CD4-positive, CD25-positive, alpha-beta regulatory T cell (primary cell): ENCODE measurements around the gene UGT1A7. TPM values are rescaled to one million over a fixed set of nuclear protein-coding genes. Genes with fewer than 3 reads are reported as not detected.
"Not testable (repeated sequence)": the region's sequence is repeated elsewhere in the genome, so short reads cannot be mapped to it uniquely, and the experiment has no call there.

ENCODE experiments used
- ATAC-seq, 2 donors: fragments of 150-1000 bp; cut with Tn5 transposase; one replicate each; pipeline ENCODE4 v1.10.0; 2021; ENCODE audit warnings: low read depth in 2 of 2, moderate number of reproducible peaks in 2 of 2, moderate library complexity in 1 of 2
- DNase-seq, 3 donors: peaks; one replicate each; pipeline versions ENCODE4 v3.0.0 to v3.0.0-alpha.2; 2012 to 2022; ENCODE audit warnings: mixed read lengths in 1 of 3
- H3K27ac ChIP-seq: one replicate; pipeline ENCODE4 v1.7.0; 2013; ENCODE audit warnings: mild to moderate bottlenecking, low read length; ENCODE audit not compliant: insufficient read depth, poor library complexity, severe bottlenecking
- H3K27me3 ChIP-seq: one replicate; pipeline ENCODE4 v1.7.0; 2013; ENCODE audit warnings: low read length; ENCODE audit not compliant: control insufficient read depth, insufficient read depth
- H3K36me3 ChIP-seq: one replicate; pipeline ENCODE4 v1.7.0; 2013; ENCODE audit warnings: mild to moderate bottlenecking, low read length, moderate library complexity; ENCODE audit not compliant: control insufficient read depth, insufficient read depth
- H3K4me1 ChIP-seq: 2 replicates; pipeline ENCODE4 v1.7.0; 2013; ENCODE audit warnings: mild to moderate bottlenecking, low read length; ENCODE audit not compliant: insufficient read depth, control insufficient read depth, poor library complexity, severe bottlenecking
- H3K4me3 ChIP-seq: one replicate; pipeline ENCODE4 v1.7.0; 2013; ENCODE audit warnings: low read depth, mild to moderate bottlenecking, low read length, moderate library complexity
- H3K9me3 ChIP-seq, 2 experiments: 1 replicate in 1 of 2; 2 replicates in 1 of 2; pipeline ENCODE4 v1.7.0; 2013; ENCODE audit warnings: low read length in 2 of 2, mild to moderate bottlenecking in 1 of 2, moderate library complexity in 1 of 2; ENCODE audit not compliant: control insufficient read depth in 2 of 2
- H3K27ac Mint-ChIP-seq, 3 donors: one replicate each; pipeline ENCODE4 v1.8.0; 2020 to 2022; ENCODE audit warnings: mild to moderate bottlenecking in 3 of 3, mixed read lengths in 3 of 3, moderate library complexity in 2 of 3
- H3K27me3 Mint-ChIP-seq: one replicate; pipeline ENCODE4 v1.8.0; 2022; ENCODE audit warnings: mild to moderate bottlenecking, mixed read lengths
- H3K36me3 Mint-ChIP-seq: one replicate; pipeline ENCODE4 v1.8.0; 2020; ENCODE audit warnings: mixed read lengths
- H3K4me1 Mint-ChIP-seq, 4 donors: one replicate each; pipeline ENCODE4 v1.8.0; 2020 to 2022; ENCODE audit warnings: mixed read lengths in 4 of 4, mild to moderate bottlenecking in 1 of 4
- H3K4me3 Mint-ChIP-seq, 4 donors: one replicate each; pipeline ENCODE4 v1.8.0; 2020 to 2022; ENCODE audit warnings: mild to moderate bottlenecking in 4 of 4, mixed read lengths in 4 of 4, moderate library complexity in 3 of 4
- H3K9me3 Mint-ChIP-seq, 7 donors: one replicate each; pipeline ENCODE4 v1.8.0; 2020 to 2022; ENCODE audit warnings: mixed read lengths in 7 of 7, mild to moderate bottlenecking in 3 of 7, moderate library complexity in 2 of 7
- polyA plus RNA-seq, 4 donors: library from polyadenylated mRNA; unstranded; fragments of 300-500 nt; fragmentation: Illumina TruSeq; gene quantifications; one replicate each; pipeline ENCODE4 v1.2.3, GENCODE V29; 2021
- total RNA-seq: library from RNA; stranded (reverse); gene quantifications from one replicate; pipeline ENCODE4 v1.2.3, GENCODE V29; 2022

The UGT1A7 gene
- total and polyA plus RNA-seq, 5 donors from 2014 or later = not detected

DNA sequence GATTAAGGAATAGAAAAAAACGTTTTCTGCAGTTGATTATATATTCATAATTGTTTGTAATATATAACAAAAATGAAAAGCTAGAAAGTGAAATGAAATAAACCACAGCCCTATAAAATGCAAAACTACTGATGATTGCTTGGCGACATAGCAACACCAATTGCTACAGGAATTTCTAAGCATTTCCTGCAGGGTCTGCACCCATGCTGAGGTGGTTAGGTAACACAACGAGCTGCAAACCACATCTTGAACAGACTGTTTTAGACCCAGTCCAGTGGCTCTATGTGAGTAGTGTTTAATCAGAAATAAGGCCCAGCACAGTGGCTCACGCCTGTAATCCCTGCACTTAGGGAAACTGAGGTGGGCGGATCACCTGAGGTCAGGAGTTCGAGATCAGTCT is 27.2 kb upstream of the UGT1A7 start:
- H3K27ac Mint-ChIP-seq = no peak overlapping the region
- no peaks in the 10 kb centered on the region for H3K4me1 Mint-ChIP-seq
- Histone ChIP-seq H3K27ac (no peak overlapping the region), H3K4me1 (no peaks in the 10 kb centered on the region), H3K9me3 (no peaks in the 10 kb centered on the region), H3K36me3 (no peaks in the 10 kb centered on the region), H3K27me3 (no peaks in the 10 kb centered on the region), H3K4me3 (no peak overlapping the region)
- H3K36me3 Mint-ChIP-seq = no peaks in the 10 kb centered on the region
- H3K9me3 Mint-ChIP-seq = no peaks in the 10 kb centered on the region
- no peak overlapping the region for H3K4me3 Mint-ChIP-seq
- ATAC-seq (no peak), DNase-seq (no peak)
- peaks cover 50% of the 10 kb centered on the region for H3K27me3 Mint-ChIP-seq

DNA sequence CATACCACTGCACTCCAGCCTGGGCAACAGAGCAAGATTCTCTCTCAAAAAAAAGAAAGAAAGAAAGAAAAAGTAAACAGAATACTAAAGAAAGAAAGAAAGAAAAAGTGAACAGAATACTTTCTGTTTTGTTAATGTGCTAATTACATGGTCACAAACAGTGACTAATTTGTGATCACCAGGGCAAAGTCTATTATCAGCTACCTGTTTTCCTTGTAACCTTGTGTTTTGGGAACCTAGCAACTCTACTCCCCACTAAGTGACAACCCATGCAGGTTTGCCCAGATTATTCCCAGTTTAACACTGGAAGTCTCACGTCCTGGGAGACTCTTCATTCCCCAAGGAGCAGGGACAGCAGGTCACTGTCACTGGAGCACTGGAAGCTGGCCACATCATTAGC is 26.7 kb upstream of the UGT1A7 start:
- Mint-ChIP-seq H3K27ac (no peak overlapping the region), H3K4me1 (no peaks in the 10 kb centered on the region), H3K4me3 (no peak overlapping the region), H3K9me3 (no peaks in the 10 kb centered on the region), H3K36me3 (no peaks in the 10 kb centered on the region), H3K27me3 (peaks cover 50% of the 10 kb centered on the region)
- no peaks in the 10 kb centered on the region for H3K36me3 ChIP-seq
- ATAC-seq (no peak), DNase-seq (no peak)
- H3K27me3 ChIP-seq = peaks cover 3% of the 10 kb centered on the region
- no peak overlapping the region for H3K4me3 ChIP-seq
- H3K27ac ChIP-seq = no peak overlapping the region
- no peaks in the 10 kb centered on the region for H3K9me3 ChIP-seq
- H3K4me1 ChIP-seq = no peaks in the 10 kb centered on the region

DNA sequence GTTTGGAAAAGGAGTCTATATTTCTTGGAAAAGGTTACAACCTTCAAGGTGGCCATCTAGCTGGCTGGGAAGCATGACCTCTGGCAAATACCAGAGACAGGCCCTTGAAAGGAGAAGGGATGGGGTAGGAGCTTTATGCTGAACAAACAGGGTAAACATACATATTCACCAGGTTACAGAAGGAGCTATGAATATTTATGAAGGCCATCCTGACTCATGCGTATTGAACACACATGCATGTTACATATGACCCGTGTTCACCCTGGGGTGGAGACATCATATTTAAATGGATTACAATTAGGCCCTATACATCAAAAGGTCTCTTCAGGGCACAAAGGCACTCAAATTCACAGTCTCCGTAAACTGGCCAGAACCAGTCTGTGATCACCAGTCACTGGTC is 25.8 kb upstream of the UGT1A7 start:
- peaks cover 42% of the 10 kb centered on the region for H3K27me3 Mint-ChIP-seq
- H3K9me3 Mint-ChIP-seq, H3K4me3 ChIP-seq, H3K36me3 ChIP-seq, H3K9me3 ChIP-seq, H3K27me3 ChIP-seq, H3K27ac ChIP-seq, H3K27ac Mint-ChIP-seq, H3K4me3 Mint-ChIP-seq, H3K36me3 Mint-ChIP-seq, H3K4me1 Mint-ChIP-seq, DNase-seq, H3K4me1 ChIP-seq, ATAC-seq: not testable (repeated sequence)

DNA sequence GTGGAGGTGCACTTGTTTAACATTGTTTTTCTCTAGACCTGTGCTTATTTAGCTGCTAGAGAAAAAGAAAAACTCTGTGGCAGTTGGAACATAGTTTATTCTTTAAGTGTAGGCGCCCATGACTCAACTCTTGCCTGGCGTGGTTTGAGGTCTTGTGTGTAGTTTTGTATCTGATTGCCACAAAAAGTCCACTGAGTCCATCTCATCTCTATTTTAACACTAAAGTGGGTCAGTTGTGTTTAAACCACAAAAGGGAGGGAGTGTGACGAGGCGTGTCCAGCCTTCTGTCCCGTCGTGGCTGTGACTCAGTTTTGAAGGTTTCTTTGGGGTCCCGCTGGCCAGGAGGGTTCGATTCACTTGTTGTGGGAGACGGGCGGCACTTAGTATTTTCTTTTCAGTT is 25.3 kb upstream of the UGT1A7 start:
- no peaks in the 10 kb centered on the region for H3K9me3 Mint-ChIP-seq
- peaks cover 41% of the 10 kb centered on the region for H3K27me3 Mint-ChIP-seq

DNA sequence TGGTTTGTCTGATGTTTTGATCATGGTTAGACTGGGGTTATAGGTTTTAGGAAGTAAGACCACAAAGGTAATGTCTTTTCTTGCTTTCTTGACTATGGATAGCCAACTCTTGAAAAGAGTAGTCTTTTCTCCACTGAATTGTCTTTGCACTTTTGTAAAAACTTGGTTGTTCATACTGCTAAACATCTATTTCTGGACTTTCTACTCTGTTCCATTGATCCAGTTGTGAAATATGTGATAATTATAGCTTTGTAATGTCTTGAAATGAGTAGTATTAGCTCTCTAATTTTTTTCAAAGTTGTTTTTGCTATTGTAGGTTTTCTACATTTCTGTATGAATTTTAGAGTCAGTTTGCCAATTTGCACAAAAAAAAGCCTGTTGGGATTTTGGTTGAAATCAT is 23.1 kb upstream of the UGT1A7 start:
- H3K36me3 Mint-ChIP-seq = no peaks in the 10 kb centered on the region
- DNase-seq = no peak
- Histone ChIP-seq H3K27me3 (peaks cover 5% of the 10 kb centered on the region), H3K9me3 (no peaks in the 10 kb centered on the region), H3K4me1 (no peaks in the 10 kb centered on the region), H3K36me3 (no peaks in the 10 kb centered on the region), H3K4me3 (no peak overlapping the region), H3K27ac (no peak overlapping the region)
- H3K9me3 Mint-ChIP-seq = peaks cover 0 to 3% (median 0%) of the 10 kb centered on the region in 7 donors
- no peak overlapping the region for H3K27ac Mint-ChIP-seq
- no peaks in the 10 kb centered on the region for H3K4me1 Mint-ChIP-seq
- peaks cover 38% of the 10 kb centered on the region for H3K27me3 Mint-ChIP-seq
- no peak for ATAC-seq
- no peak overlapping the region for H3K4me3 Mint-ChIP-seq

More for the DNA sequence above, 25.3 kb upstream of the UGT1A7 start:
- DNase-seq = no peak
- H3K36me3 Mint-ChIP-seq = no peaks in the 10 kb centered on the region
- Histone ChIP-seq H3K36me3 (no peaks in the 10 kb centered on the region), H3K4me1 (no peaks in the 10 kb centered on the region), H3K27ac (no peak overlapping the region), H3K9me3 (no peaks in the 10 kb centered on the region), H3K4me3 (no peak overlapping the region), H3K27me3 (peaks cover 5% of the 10 kb centered on the region)
- no peak for ATAC-seq
- no peak overlapping the region for H3K4me3 Mint-ChIP-seq
- H3K4me1 Mint-ChIP-seq = no peaks in the 10 kb centered on the region
- no peak overlapping the region for H3K27ac Mint-ChIP-seq

DNA sequence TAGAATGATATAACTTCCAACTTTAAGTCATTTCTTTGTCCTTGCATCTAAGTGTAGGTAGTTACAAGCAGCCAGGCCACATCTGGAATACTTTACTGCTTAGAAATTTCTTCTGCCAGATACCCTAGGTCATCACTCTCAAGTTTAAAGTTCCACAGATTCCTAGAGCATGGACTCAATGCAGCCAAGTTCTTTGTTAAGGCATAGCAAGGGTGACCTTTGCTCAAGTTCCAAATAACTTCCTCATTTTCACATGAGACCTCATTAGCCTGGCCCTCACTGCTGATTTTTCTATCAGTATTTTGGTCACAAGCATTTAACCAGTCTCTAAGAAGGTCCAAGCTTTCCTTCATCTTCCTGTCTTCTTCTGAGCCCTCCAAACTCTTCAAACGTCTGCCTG is 17.8 kb upstream of the UGT1A7 start:
- Histone ChIP-seq H3K4me1 (no peaks in the 10 kb centered on the region), H3K4me3 (no peak overlapping the region), H3K27me3 (peaks cover 5% of the 10 kb centered on the region), H3K27ac (no peak overlapping the region), H3K36me3 (no peaks in the 10 kb centered on the region), H3K9me3 (no peaks in the 10 kb centered on the region)
- H3K9me3 Mint-ChIP-seq = peaks cover 0 to 15% (median 5%) of the 10 kb centered on the region in 7 donors
- no peak overlapping the region for H3K27ac Mint-ChIP-seq
- H3K27me3 Mint-ChIP-seq = peaks cover 26% of the 10 kb centered on the region
- H3K4me1 Mint-ChIP-seq = no peaks in the 10 kb centered on the region
- H3K4me3 Mint-ChIP-seq = no peak overlapping the region
- DNase-seq = no peak
- H3K36me3 Mint-ChIP-seq = no peaks in the 10 kb centered on the region
- no peak for ATAC-seq

DNA sequence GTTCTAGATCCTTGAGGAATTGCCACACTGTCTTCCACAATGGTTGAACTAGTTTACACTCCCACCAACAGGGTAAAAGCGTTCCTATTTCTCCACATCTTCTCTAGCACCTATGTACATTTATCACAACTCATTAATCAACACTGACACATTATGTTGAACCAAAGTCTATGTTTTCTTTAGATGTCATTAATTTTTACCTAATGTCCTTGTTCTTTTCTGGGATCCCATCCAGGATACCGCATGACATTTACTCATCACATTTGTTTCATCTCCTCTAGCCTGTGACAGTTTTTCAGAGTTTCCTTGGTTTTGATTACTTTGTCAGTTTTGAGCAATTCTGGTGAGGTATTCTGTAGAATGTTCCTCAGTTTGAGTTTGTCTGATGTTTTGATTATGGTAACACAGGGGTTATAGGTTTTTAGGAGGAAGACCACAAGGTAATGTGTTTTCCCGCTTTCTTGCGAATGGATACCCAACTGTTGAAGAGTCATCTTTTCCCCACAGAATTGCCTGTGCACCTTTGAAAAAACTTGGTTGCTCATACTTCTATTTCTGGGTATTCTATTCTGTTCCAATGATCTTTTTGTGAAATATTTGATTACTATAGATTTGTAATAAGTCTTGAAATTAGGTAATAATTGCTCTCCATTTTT is 13.0 kb upstream of the UGT1A7 start:
- no peak for DNase-seq
- no peak overlapping the region for H3K27ac ChIP-seq
- no peaks in the 10 kb centered on the region for H3K4me1 Mint-ChIP-seq
- H3K4me1 ChIP-seq = no peaks in the 10 kb centered on the region
- H3K36me3 ChIP-seq = no peaks in the 10 kb centered on the region
- H3K36me3 Mint-ChIP-seq = no peaks in the 10 kb centered on the region
- no peaks in the 10 kb centered on the region for H3K9me3 ChIP-seq
- H3K9me3 Mint-ChIP-seq = peaks cover 0 to 13% (median 5%) of the 10 kb centered on the region in 7 donors
- H3K4me3 ChIP-seq = no peak overlapping the region
- no peak overlapping the region for H3K4me3 Mint-ChIP-seq
- H3K27me3 ChIP-seq = no peaks in the 10 kb centered on the region
- no peak for ATAC-seq
- H3K27ac Mint-ChIP-seq = peak overlapping the region in 1 of 3 donors; percentile 20
- H3K27me3 Mint-ChIP-seq = peaks cover 20% of the 10 kb centered on the region
